Regular cardiac myocyte (primary cell): ENCODE measurements around the gene SLCO2B1. TPM values are rescaled to one million over a fixed set of nuclear protein-coding genes. Genes with fewer than 3 reads are reported as not detected.

Experiments used
- total RNA-seq: library from RNA; depleted of rRNA; stranded (reverse); fragments of >200 nt; gene quantifications from 2 replicates; pipeline ENCODE4 v1.2.3, GENCODE V29; 2014

Gene SLCO2B1, protein sequence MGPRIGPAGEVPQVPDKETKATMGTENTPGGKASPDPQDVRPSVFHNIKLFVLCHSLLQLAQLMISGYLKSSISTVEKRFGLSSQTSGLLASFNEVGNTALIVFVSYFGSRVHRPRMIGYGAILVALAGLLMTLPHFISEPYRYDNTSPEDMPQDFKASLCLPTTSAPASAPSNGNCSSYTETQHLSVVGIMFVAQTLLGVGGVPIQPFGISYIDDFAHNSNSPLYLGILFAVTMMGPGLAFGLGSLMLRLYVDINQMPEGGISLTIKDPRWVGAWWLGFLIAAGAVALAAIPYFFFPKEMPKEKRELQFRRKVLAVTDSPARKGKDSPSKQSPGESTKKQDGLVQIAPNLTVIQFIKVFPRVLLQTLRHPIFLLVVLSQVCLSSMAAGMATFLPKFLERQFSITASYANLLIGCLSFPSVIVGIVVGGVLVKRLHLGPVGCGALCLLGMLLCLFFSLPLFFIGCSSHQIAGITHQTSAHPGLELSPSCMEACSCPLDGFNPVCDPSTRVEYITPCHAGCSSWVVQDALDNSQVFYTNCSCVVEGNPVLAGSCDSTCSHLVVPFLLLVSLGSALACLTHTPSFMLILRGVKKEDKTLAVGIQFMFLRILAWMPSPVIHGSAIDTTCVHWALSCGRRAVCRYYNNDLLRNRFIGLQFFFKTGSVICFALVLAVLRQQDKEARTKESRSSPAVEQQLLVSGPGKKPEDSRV
- total RNA-seq: 0.38 TPM in 1 of 2 replicates, not detected in the other

DNA sequence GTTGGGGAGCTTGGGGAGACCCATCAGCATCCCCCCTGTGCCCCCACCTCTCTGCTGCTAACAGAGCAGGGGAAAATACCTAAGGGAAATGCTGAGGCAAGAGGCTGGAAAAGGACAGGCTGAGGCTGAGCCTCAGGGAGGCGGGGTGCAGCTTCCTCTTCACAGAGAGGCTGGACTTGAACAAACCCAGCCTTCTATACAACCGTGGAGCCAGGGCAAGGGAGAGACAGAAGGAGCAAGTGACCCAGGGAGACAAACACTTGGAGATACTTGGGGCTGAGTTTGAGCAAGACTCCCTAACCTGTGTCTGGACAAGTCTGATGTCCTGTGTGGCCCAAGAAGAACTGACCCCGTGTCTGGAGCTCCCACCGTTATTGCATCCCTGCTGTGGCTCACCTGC is at the start of gene SLCO2B1:
SLCO2B1 (plus strand) TSS at position 229 of the 400 bp plus-strand sequence. CDS start 275 bp downstream, outside the sequence.

DNA sequence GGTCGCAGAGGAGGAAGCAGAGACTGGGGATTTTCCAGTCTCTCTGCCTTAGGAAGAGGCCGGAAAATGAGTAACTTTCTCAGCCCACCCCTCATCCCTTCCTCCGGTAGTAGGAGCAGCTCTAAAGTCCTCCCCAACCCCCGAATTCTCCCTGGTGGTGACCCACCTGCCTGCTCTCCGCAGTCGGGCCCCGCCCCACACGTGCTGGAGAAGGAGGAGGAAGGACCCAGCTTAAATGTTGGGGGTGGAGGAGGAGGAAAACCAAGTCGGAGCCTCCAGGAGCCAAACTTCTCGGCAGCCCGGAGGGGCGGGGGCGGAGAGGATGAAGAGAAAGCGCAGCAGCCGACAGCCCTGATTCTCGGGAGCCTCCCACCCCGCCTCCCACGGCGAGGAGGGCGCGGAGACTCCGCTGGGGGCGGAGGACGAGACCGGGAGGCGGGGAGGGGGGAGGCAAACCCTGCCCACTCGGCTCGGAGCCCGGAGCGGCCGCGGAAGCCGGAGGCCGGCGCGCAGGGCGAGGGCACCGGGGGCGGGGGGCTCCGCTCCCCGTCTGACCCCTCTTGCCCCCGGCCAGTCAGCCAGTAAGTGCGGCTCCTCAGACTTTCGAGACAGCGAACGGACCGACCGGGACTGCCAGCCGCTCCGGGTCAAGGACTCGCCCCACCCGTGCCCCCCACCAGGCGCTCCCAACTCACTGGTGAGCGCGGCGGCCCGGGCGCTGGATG is 89.6 kb downstream of the SLCO2B1 start, which contains the start of gene TPBGL:
TPBGL (plus strand) TSS at position 464 of the 725 bp plus-strand sequence. CDS start 276 bp downstream, outside the sequence.

Other genes with a start within 250 kb of the SLCO2B1 start
- gene XRRA1, start 202.0 kb upstream of the SLCO2B1 start, total RNA-seq: 7.3 and 9.6 TPM in 2 replicates
- 10.4 and 40.6 TPM in 2 replicates for gene SPCS2, start 201.8 kb upstream of the SLCO2B1 start, total RNA-seq
- 7.3 and 7.7 TPM in 2 replicates for gene NEU3, start 162.2 kb upstream of the SLCO2B1 start, total RNA-seq
- gene OR2AT4, start 54.2 kb upstream of the SLCO2B1 start, total RNA-seq: not detected in 2 replicates
- 0.28 TPM in 1 of 2 replicates, not detected in the other for gene TPBGL, start 89.7 kb downstream of the SLCO2B1 start, total RNA-seq
- 13.0 and 13.6 TPM in 2 replicates for gene ARRB1, start 200.6 kb downstream of the SLCO2B1 start, total RNA-seq
- 1,432 and 2,765 TPM in 2 replicates for gene RPS3, start 248.4 kb downstream of the SLCO2B1 start, total RNA-seq